HG03558 (cell line): ENCODE results near the gene LRMDA.

Experiments
- ATAC-seq: cut with Tn5 transposase; IDR thresholded peaks from one replicate; pipeline ENCODE4 v1.9.1; 2021; ENCODE audit warnings: moderate number of reproducible peaks; ENCODE audit not compliant: unreplicated experiment; ENCODE audit errors: extremely low read depth

Gene LRMDA

DNA sequence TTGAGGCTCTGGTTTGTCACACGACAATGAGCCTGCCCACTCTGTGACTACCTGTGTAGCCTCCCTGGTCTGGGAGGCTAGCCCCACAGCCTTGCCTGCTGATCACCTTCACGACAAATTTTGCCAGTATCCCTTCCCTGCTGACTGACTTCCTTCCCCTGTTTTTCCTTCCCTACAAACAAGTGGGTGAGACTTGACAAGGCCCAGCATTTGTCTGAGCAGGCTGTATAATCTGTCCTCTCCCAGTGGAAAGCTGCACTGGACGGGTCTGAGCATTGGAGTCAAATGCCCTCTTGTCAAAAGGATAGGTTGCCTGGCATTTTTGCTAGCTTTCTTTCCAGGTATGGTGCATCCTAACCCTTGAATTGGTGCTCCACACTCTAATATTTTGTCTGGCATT, 1117.7 kb downstream of the LRMDA start:
- no peak for ATAC-seq

- ATAC-seq: no peak
Measured at GRCh38 chr10:76550806-76551205, 1119.4 kb downstream of the LRMDA start.

DNA sequence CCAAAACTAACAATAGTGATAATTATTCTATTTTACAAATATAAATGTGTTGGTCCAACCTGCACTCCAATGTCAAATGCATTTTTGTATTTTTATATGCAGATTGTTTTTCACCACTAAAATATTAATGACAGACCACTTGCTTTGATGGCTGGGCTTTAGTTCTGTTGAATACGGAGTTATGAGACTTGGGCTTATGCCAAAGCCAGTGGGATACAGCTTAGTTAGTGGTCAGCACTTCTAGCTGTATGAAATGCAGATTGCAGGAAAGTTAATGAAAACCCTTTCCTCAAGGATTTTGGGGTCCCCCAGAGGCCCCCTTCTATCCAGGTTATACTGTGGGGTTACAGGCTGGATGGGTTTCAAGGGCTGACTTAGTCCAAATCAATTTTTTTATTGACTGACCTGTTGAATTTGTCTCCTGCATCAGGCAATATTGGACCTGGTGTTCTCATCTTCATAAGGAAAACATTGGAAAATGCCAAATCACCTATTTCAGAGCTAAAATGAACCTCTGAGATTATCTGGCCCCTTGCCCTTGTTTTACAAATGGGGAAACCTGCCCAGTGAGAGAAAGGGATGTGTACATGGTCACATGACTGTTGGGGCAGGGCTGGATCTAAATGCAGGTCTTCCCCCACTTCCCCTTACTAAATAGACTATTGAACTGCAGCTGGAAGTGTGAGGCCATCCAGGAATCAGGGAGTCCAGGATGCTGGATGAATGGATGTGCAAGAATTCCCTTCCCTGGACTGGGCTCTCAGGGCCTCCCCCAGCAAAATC, 1120.9 kb downstream of the LRMDA start:
- no peak for ATAC-seq

DNA sequence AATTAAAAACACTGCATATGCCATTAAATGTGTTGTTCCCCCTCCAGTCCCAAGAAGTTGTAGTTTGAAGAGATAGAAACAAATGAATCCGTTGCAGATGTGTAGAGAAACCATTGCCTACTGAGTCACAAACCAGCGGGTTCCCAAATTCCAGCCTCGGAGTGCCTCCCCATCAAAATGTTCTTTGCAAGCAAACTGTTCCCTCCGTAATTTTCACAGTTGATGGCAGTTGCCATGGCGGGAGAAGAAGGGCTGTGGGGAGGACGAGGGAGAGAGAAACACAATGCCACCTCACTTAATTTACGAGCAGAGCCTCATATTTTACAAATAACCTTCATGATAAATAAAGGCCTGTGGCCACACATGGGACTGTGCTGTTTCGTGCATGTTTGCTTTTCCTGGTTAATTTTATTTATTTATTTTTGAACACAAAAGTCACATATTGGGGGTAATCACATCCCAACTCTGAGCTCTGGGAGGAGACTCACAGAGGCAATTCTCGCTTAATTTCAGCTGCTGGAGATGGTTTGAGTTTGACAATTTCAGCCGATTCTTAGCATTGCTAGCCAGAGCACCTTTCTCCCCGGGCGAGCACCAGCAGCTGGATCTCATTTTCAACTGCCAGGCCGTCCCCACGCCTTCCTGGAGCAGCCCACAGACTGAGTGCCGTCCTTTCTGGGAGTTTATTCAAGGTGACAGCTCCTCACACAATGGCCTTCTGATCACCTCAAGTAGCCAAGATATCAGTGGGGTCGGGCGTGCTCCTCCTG, 1122.0 kb downstream of the LRMDA start:
- ATAC-seq: no peak

- no peak for ATAC-seq
Measured at GRCh38 chr10:76554033-76554408, 1122.6 kb downstream of the LRMDA start.

DNA sequence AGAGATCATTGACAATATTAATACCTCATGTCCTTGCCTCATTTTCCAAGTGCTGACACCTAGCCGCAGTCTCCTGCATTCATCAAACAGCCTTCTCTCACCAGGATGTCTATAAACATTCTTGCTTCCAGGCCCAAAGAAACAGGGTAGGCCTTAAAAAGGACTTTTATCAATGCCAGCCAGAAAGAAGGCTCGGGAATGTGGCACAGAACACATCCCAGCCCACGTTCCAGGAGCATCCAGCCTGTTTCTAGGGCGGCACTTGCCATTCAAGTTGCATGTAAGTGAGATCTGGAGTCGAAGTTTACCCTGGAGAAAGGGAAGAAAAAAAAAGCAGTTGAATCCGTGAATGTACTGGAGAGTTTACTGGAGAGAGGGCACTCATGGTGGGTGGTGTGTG, 1123.1 kb downstream of the LRMDA start:
- no peak for ATAC-seq

DNA sequence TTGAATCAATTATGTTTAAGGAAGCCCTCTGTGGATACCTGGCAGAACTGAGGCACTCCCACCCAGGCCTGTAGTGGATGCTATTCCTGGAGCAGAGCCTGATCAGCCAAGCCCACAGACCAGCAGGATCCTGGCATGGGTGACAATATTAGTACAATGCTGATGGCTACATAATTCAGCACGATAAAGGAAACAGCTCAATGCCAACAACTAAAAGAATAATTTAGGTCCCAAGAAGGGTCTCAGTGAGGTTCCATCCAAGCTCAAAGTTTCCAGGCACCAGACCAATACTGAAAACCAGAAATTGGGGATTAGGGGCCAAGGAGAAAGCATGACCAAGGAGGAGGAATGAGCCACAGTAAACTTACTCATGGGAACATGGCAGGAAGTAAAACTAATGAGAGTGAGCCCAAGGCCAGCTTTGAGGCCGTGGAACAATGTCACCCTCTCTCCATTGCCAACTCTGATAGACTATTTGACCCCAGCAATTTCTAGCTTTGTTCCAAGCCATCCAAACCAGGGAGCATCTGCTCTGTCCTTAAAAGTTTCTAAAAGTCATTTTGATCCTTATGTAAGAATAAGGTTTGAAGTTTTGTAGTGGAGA, 1123.7 kb downstream of the LRMDA start:
- ATAC-seq: no peak

GRCh38 chr10:76557366-76557765, 1125.9 kb downstream of the LRMDA start:
- ATAC-seq: no peak

- no peak for ATAC-seq
Measured at GRCh38 chr10:76558586-76558985, 1127.2 kb downstream of the LRMDA start.

DNA sequence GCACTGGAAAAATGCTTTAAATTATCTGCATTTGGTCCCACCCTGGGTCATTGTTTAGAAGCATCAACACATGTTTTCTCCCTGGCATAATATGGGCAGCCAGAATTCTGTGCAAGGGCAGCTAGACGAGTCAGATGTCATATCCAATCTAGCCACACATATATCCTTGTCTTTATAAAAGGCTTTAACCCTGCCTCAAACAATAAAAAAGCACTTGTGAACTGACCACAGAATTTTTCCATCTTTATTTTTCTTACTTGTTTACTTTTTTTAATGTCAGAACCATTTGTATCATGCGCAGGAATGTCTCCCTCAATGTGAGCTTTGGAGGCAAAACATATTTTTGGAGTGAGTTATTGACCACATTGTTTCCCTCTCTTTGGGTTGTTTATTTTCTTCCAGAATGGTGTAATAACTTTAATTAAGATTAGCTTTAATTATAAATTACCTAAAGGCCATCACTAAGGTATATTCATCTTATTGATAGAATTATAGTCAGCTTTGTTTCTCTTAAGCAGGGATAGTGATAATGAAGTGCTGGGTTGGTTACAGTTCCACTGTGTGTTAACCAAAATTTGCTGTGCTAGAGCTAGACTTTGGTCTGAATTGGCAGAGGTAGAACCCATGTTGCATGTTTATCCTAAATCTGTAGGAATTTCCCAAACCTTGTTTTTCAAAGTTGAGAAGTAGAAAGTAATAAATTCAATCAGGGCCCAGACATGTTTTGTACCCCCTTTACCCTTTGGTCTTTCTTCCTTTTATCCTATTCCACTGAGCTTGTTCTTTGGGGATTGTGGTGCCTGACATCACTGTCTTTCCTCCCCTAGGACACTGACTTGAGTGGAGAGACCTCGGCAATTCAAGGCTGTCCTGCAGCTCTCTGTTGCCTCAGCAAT, 1127.8 kb downstream of the LRMDA start:
- no peak for ATAC-seq

GRCh38 chr10:76559892-76560220, 1128.4 kb downstream of the LRMDA start:
- ATAC-seq: no peak

GRCh38 chr10:76560338-76560737, 1128.9 kb downstream of the LRMDA start:
- ATAC-seq: no peak

- no peak for ATAC-seq
Measured at GRCh38 chr10:76563286-76563685, 1131.9 kb downstream of the LRMDA start.

DNA sequence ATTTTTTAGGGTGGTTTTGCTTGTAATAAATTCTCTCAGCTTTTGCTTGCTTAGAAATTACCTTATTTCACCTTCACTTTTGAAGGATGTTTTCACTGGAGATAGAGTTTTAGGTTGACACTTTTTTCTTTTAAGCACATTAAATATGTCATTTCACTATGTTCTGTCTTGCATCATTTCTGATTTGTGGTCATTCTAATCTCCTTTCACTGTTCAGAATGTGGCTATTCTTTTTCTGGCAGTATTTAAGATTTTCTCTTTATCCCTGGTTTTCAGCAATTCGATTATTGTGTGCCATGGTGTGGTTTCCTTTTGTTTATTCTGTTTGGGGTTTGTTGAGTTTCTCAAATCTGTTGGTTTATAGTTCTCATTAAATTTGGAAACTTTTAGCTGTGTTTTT, 1140.6 kb downstream of the LRMDA start:
- no peak for ATAC-seq

- no peak for ATAC-seq
Measured at GRCh38 chr10:76576276-76576962, 1145.0 kb downstream of the LRMDA start.

DNA sequence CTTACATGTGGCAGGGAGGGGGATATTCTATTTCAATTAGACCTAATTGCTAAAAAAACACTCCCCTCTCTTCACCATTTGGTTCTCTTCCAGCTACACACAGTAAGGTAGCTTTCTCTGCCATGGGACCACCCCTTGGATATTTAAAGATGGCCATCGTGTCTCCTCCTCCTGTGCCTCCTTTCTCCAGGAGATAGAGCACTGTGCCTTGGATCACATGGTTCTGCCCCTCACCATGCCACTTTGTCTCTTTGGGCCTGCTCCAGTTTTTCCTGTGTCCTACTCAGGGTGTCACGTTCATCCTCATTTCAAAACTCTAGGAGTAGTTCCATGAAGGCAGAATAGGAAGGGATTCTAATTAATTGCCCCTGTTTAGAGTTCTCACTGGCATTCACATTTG, 1146.0 kb downstream of the LRMDA start:
- ATAC-seq: no peak

DNA sequence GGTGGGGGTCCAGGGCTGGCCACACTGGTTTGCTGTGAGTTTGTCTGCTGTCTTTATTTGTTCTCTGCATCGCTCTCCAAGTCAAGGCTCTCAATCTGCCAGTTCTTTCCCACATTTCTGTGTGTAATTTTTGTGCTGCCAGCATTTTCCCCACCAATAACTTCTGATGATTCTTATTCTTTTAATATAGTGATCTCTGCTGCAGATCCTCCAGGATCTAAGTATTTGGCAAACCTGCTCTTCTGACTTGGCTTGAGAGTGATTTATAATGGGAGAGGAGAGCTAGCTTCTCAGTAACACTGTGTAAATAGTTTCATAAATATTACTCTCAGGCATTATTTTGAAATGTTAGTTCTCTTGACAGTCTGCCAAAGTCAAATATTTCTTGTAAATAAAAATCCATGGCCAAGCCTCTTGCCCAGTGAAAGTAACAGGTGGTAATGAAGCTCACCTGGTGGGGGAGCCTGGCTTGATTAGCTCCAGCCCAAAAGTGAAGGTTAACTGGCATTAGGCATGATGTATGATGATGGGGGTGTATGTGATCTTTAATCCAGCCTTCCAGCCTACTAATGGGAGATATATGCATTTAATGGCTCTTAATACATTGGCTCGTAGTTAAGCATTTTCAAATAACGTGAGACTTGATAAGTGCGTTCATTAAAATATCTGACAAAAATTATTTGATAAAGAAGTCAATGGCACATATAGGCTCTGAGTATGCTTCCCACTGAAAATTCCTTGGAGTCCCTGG, 1150.3 kb downstream of the LRMDA start:
- no peak for ATAC-seq

GRCh38 chr10:76582531-76582930, 1151.1 kb downstream of the LRMDA start:
- ATAC-seq: no peak

DNA sequence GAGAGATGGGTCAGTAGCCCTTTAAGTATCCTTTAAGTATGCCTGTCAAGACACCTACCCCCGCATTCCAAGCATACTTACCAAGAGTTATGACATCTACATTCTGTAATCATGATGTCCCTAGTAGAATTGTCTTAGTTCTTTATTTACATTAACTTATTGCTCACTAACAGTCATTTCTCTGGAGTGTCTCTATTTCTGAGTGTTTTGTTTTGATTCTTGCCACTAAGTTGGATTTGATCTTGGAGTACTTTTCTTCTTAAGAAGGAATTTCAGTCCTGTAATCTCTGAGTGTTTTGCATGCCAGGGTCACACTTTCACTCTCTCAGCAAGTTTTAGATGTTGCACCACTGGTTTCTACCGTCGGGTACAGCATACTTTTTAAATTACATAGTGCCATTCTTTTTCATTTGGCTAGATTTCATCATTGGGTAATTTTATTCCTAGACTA, 1152.3 kb downstream of the LRMDA start:
- no peak for ATAC-seq
